GM18858 (cell line): ENCODE measurements around the gene TMC7.
A peak's percentile ranks its signal among the peaks of the same experiment; 100 is the strongest.

Source experiments
- ATAC-seq: cut with Tn5 transposase; IDR thresholded peaks from one replicate; pipeline ENCODE4 v1.9.1; 2021; ENCODE audit not compliant: unreplicated experiment

TMC7 gene

GRCh38 chr16:19086322-19087199 lies 102.8 kb downstream of the TMC7 start:
- ATAC-seq, result peak; percentile 72

- ATAC-seq, result no peak
These were observed 104.7 kb downstream of the TMC7 start for GRCh38 chr16:19088341-19088916.

- no peak for ATAC-seq
These were observed 105.7 kb downstream of the TMC7 start for GRCh38 chr16:19089410-19089955.

- no peak for ATAC-seq
These were observed 107.2 kb downstream of the TMC7 start for GRCh38 chr16:19090916-19091315.

- ATAC-seq, result no peak
These were observed 109.1 kb downstream of the TMC7 start for GRCh38 chr16:19092653-19093410.

GRCh38 chr16:19093631-19094541 lies 110.2 kb downstream of the TMC7 start:
- ATAC-seq, result no peak

GRCh38 chr16:19094542-19095365 lies 111.0 kb downstream of the TMC7 start:
- no peak for ATAC-seq

GRCh38 chr16:19095654-19096053 lies 111.9 kb downstream of the TMC7 start:
- ATAC-seq, result no peak

GRCh38 chr16:19098173-19098572 lies 114.4 kb downstream of the TMC7 start:
- no peak for ATAC-seq

GRCh38 chr16:19102187-19102872 lies 118.6 kb downstream of the TMC7 start:
- ATAC-seq, result no peak

- ATAC-seq, result no peak
These were observed 120.9 kb downstream of the TMC7 start for GRCh38 chr16:19104607-19105006.

GRCh38 chr16:19105131-19105530 lies 121.4 kb downstream of the TMC7 start:
- no peak for ATAC-seq

- ATAC-seq, result no peak
These were observed 122.3 kb downstream of the TMC7 start for GRCh38 chr16:19105891-19106624.

- no peak for ATAC-seq
These were observed 122.9 kb downstream of the TMC7 start for GRCh38 chr16:19106625-19107020.

GRCh38 chr16:19108409-19109287 lies 124.9 kb downstream of the TMC7 start:
- no peak for ATAC-seq

- no peak for ATAC-seq
These were observed 125.5 kb downstream of the TMC7 start for GRCh38 chr16:19109288-19109664.
